ENCODE data around the gene TRIM9. TPM values are rescaled to one million over a fixed set of nuclear protein-coding genes. Genes with fewer than 3 reads are reported as not detected.

The TRIM9 gene
- total and polyA plus RNA-seq, 9 of the 15 experiments (the other 6 are each of a cell fraction or from before 2014, with no cell fraction given), result 0.03 to 0.15 (median 0.04) TPM; not detected in 4

- BruUV-seq (replicated peaks), result no TSS peak
- FAIRE-seq, result no peak
- DNase-seq (ENCODE audit: extremely low read depth in 1 of 4, low spot score in 3 of 4), result no peak
- Histone ChIP-seq H3K9ac (ENCODE audit: insufficient read depth in 1 of 2, low read depth in 2 of 2, low read length in 2 of 2) (no peak overlapping the region), H3K79me2 (ENCODE audit: control insufficient read depth, insufficient read depth, low read length) (no peaks in the 10 kb centered on the region), H3K36me3 (ENCODE audit: control insufficient read depth, insufficient read depth, low read length) (no peaks in the 10 kb centered on the region), H3K4me1 (replicated peaks in 1 of 2; ENCODE audit: control insufficient read depth in 2 of 2, insufficient read depth in 2 of 2, low read length in 2 of 2) (no peaks in the 10 kb centered on the region), H2AFZ (ENCODE audit: low read depth, low read length) (no peak overlapping the region), H4K20me1 (replicated peaks; ENCODE audit: control insufficient read depth, insufficient read depth, low read length) (no peaks in the 10 kb centered on the region), H3K4me3 (no peak overlapping the region), H3K4me2 (ENCODE audit: insufficient read depth, low read length) (no peak overlapping the region), H3K27ac (ENCODE audit: extremely low read depth, low read depth, low read length) (no peak overlapping the region), H3K27me3 (ENCODE audit: control insufficient read depth in 2 of 2, insufficient read depth in 2 of 2, low read length in 2 of 2) (peaks cover 2 to 28% of the 10 kb centered on the region in 2 experiments; a peak in 2 of 5 replicates), H3K9me3 (replicated peaks; ENCODE audit: control insufficient read depth, insufficient read depth, low read depth, low read length) (no peaks in the 10 kb centered on the region), H3K9me1 (ENCODE audit: control insufficient read depth, insufficient read depth, low read length) (no peaks in the 10 kb centered on the region)
- 0% methylated on average over 4 of the region's 5 CpGs for WGBS (ENCODE audit: insufficient coverage, low coverage, missing lambda C conversion rate)
- TF ChIP-seq, protein P1, sequence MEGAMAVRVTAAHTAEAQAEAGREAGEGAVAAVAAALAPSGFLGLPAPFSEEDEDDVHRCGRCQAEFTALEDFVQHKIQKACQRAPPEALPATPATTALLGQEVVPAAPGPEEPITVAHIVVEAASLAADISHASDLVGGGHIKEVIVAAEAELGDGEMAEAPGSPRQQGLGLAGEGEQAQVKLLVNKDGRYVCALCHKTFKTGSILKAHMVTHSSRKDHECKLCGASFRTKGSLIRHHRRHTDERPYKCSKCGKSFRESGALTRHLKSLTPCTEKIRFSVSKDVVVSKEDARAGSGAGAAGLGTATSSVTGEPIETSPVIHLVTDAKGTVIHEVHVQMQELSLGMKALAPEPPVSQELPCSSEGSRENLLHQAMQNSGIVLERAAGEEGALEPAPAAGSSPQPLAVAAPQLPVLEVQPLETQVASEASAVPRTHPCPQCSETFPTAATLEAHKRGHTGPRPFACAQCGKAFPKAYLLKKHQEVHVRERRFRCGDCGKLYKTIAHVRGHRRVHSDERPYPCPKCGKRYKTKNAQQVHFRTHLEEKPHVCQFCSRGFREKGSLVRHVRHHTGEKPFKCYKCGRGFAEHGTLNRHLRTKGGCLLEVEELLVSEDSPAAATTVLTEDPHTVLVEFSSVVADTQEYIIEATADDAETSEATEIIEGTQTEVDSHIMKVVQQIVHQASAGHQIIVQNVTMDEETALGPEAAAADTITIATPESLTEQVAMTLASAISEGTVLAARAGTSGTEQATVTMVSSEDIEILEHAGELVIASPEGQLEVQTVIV (CRISPR knock-in tag; IDR thresholded peaks at IDR 0.05; ENCODE audit: borderline replicate concordance), result no peak
- TF ChIP-seq HDAC1 (IDR thresholded peaks at IDR 0.05), result no peak
- TF ChIP-seq CBX2 (IDR thresholded peaks at IDR 0.05; ENCODE audit: insufficient read depth, low read length, poor library complexity, severe bottlenecking), result no peak
- TF ChIP-seq PTRF (tag; IDR thresholded peaks at IDR 0.05), result no peak
- no peak for TF ChIP-seq CREB1 (IDR thresholded peaks at IDR 0.05)
- no peak for TF ChIP-seq CREB1 (CRISPR knock-in tag; IDR thresholded peaks at IDR 0.05)
- no peak for TF ChIP-seq ZNF696 (CRISPR knock-in tag; conservative IDR thresholded peaks at IDR 0.05)
- in situ Hi-C loops (cut with MboI) (no loop called here), intact Hi-C loops (cut with micrococcal nuclease) (no loop called here)
- ChIA-PET POLR2A (no interaction called here), CTCF (ENCODE audit: low intra/inter-chr PET ratio) (no interaction called here)
- ATAC-seq, result no peak
Observed at GRCh38 chr14:50974118-50974517, 120.8 kb downstream of the TRIM9 start.

Measured in K562 (cell line).